Psoas muscle (tissue), 8 donors: Measurements from ENCODE around the gene DOCK8. TPM values are rescaled to one million over a fixed set of nuclear protein-coding genes. Genes with fewer than 3 reads are reported as not detected.
"Not testable (repeated sequence)": the region's sequence is repeated elsewhere in the genome, so short reads cannot be mapped to it uniquely, and the experiment has no call there.

ENCODE experiments used
- ATAC-seq, 4 donors: fragments of 200-7000 bp; cut with Tn5 transposase; one replicate each; pipeline ENCODE4 v1.9.1; 2020; ENCODE audit warnings: moderate library complexity in 3 of 4, mild to moderate bottlenecking in 2 of 4
- DNase-seq, 2 donors: peaks; one replicate each; pipeline ENCODE4 v3.0.0-alpha.2; 2020
- H3K27ac ChIP-seq: fragments of 200-600 bp; one replicate; pipeline ENCODE4 v1.8.0; 2022
- H3K27me3 ChIP-seq, 3 donors: fragments of 200-600 bp in 1 of 3; one replicate each; pipeline versions ENCODE4 v1.6.1 to v1.8.0; 2013 to 2022; ENCODE audit warnings: low read length in 2 of 3, mild to moderate bottlenecking in 2 of 3, moderate library complexity in 1 of 3; ENCODE audit not compliant: insufficient read depth in 3 of 3
- H3K36me3 ChIP-seq, 2 donors: fragments of 200-600 bp in 1 of 2; one replicate each; pipeline versions ENCODE4 v1.6.1 to v1.8.0; 2013 to 2022; ENCODE audit warnings: low read depth in 1 of 2, mild to moderate bottlenecking in 1 of 2, moderate library complexity in 1 of 2; ENCODE audit not compliant: insufficient read depth in 1 of 2
- H3K4me1 ChIP-seq: fragments of 200-600 bp; one replicate; pipeline ENCODE4 v1.8.0; 2022
- H3K4me3 ChIP-seq: fragments of 200-600 bp; one replicate; pipeline ENCODE4 v1.8.0; 2022; ENCODE audit warnings: mild to moderate bottlenecking
- H3K9me3 ChIP-seq: fragments of 200-600 bp; one replicate; pipeline ENCODE4 v1.8.0; 2022
- whole genome bisulfite sequencing, 3 donors: extraction: QIAGEN DNeasy Blood & Tissue Kit; methylation state at CpG; one replicate each; pipeline versions ENCODE4 v1.1.6 to v1.1.7; 2013; 5-methylcytosine and 5-hydroxymethylcytosine counted together
- intact Hi-C, 2 donors: fragments of 100-400 bp; cut with DNase I; formaldehyde crosslinking; loops; one replicate each; pipeline versions ENCODE4 v1.11.0 to v1.14.2; 2022
- long read RNA-seq, 2 donors: library from polyadenylated mRNA; unstranded; transcript quantifications; one replicate each; pipeline ENCODE4 v2.0.0, GENCODE V29; 2021
- polyA plus RNA-seq, 3 donors: library from polyadenylated mRNA; stranded (reverse); fragments of 200-250 nt; gene quantifications; one replicate each; pipeline ENCODE4 v1.2.3, GENCODE V29; 2013
- total RNA-seq, 4 donors: library from RNA; stranded (reverse); fragmentation: NEBNext Ultra II Directional in 2 of 4; extraction: Animal tissue kit (Norgen Biotek cat#: 25700) in 2 of 4; gene quantifications; one replicate each; pipeline versions ENCODE4 v1.2.1 to v1.2.4, GENCODE V29; 2021 to 2023
- TF ChIP-seq, protein P1 (sequence below): fragments of 200-600 bp; IDR thresholded peaks from one replicate; pipeline ENCODE4 v1.8.0; 2022; ENCODE audit warnings: antibody characterized with exemption
- donor health status: healthy with polysubstance abuse.
- donor health status: DM: no; HTN: no; CAD: no; lungs with moderate emphysema.
- donor health status: Bipolar disorder and iron deficiency.
- donor health status: healthy.
- donor health status: DM: yes; HTN: yes; CAD: no.
- donor health status: DM: no; HTN: no; CAD: no.
- donor health status: DM: no; HTN: no; CAD: no.
- donor health status: DM: yes; HTN: yes; CAD: no.

The DOCK8 gene
- total RNA-seq (1 to 10 TPM; 2.0 to 2.8 (median 2.5) TPM), polyA plus RNA-seq (under 1 TPM; 0.32 to 0.82 (median 0.56) TPM)
- long read RNA-seq, donor 1 = 0 reads
- long read RNA-seq, donor 2, partial matches to known transcripts = 1 of 1 reads
- long read RNA-seq, donor 2, other reads (novel, unspliced or antisense) = 0 of 1 reads

DNA sequence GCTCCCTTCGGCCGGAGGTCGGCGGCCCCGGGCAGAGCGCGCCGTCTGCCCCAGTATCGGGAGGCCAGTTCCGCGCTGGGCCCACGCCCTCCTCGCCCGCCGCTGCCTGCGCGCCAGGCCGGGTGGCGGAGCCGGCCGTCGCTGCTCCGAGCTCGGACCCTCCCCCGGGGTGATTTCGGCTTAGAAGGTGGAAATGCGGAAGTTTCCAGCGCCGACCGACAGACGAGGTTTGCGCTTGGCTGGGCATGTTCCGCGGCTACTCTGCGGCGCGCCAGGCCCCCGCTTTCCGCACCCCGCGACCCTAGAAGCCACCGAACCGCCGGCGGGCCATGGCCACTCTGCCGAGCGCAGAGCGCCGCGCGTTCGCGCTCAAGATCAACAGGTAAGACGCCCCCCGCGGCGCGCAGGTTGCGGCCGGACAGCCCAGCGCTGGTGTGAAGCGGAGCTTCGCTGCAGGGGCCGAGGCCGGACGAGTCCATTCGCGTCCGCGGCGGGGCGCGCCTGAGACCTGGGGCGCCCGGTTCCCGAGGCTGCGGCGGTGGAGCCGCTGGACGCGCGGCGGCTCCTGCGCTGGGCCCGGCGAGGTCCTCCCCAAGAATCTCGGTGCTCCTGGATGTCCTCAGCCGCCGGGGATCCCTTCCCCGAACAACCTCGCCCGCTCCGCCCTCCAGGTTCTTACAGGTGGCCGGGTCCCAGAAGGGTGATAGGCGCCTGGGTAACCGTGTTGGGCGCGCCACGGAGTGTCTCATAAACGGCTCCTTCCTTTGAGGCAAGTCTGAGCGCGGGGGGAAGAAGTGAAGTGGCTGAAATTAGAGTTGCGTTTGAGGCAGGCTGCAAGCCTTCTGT lies at the start of gene DOCK8:
Gene DOCK8 (plus strand): TSS at position 218 of the 846 bp plus-strand sequence. CDS start 112 bp downstream, at position 330.
- DNase-seq (peak; percentile 65 to 81), ATAC-seq (peak; percentile 72 to 96 (median 86))
- intact Hi-C loops = no loop called here
- no peaks in the 10 kb centered on the region for H3K4me1 ChIP-seq
- peak within 1 kb of the TSS; percentile 72 for H3K4me3 ChIP-seq
- no peaks in the 10 kb centered on the region for H3K9me3 ChIP-seq
- peaks cover 0 to 29% (median 0%) of the 10 kb centered on the region in 3 donors for H3K27me3 ChIP-seq
- TF ChIP-seq, protein P1, sequence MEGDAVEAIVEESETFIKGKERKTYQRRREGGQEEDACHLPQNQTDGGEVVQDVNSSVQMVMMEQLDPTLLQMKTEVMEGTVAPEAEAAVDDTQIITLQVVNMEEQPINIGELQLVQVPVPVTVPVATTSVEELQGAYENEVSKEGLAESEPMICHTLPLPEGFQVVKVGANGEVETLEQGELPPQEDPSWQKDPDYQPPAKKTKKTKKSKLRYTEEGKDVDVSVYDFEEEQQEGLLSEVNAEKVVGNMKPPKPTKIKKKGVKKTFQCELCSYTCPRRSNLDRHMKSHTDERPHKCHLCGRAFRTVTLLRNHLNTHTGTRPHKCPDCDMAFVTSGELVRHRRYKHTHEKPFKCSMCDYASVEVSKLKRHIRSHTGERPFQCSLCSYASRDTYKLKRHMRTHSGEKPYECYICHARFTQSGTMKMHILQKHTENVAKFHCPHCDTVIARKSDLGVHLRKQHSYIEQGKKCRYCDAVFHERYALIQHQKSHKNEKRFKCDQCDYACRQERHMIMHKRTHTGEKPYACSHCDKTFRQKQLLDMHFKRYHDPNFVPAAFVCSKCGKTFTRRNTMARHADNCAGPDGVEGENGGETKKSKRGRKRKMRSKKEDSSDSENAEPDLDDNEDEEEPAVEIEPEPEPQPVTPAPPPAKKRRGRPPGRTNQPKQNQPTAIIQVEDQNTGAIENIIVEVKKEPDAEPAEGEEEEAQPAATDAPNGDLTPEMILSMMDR = peak; percentile 25
- no peaks in the 10 kb centered on the region for H3K36me3 ChIP-seq
- 1% methylated on average over 82 to 103 of the region's 103 CpGs for WGBS, 3 donors
- peak within 1 kb of the TSS; percentile 50 for H3K27ac ChIP-seq

DNA sequence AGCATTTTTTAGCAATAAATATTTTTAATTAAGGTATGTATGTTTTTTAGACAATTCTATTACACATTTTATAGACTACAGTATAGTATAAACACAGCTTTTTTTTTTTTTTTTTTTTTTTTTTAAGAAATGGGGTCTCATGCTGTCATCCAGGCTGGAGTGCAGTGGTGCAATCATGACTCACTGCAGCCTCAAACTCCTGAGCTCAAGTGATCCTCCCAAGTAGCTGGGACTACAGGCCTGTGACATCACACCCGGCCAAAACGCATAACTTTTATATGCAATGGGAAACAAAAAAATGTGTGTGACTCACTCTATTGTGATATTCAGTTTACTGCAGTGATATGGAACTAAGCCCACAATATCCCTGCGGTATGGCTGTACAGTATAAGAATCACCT lies 44.9 kb upstream of the DOCK8 start:
- intact Hi-C loops, H3K9me3 ChIP-seq, ATAC-seq, DNase-seq, H3K27me3 ChIP-seq, H3K4me1 ChIP-seq, H3K4me3 ChIP-seq, H3K27ac ChIP-seq: not testable (repeated sequence)
- WGBS, 3 donors = no CpG with 5 or more reads among the region's 3 CpGs
- peaks cover 0 to 23% of the 10 kb centered on the region in 2 donors for H3K36me3 ChIP-seq

DNA sequence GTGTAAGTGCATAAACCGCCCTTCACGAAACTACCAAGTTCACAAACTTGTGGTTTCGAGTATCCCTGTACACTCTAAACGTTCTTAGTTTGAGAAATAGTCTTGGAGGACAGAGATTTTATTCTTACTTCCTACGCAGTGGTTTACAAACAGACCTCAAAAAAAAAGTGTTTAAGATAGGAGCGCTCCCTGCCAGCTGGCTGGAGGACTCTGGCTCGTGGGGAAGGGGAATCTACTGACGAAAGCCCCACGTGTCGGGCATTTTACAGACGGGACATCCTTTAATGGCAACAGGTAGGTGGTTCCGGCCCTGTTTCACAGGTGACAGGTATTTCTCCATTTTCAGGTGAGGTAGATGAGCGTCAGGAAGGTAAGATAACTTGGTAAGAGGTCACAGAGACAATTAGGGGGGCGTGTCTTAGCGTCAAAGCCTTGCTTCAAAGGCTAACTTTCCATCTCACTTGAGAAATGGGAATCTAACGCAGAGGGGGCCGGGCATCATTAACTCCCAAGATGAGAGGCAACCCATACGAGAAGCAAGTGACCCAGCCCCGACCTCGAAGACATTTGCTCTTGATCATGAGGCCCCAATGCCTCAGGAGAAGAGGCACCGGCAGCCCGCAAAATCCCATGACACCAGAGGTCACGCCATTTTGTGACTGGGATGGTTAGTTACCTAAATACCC lies 36.4 kb upstream of the DOCK8 start:
- peak in 1 of 2 donors; percentile 13 for DNase-seq
- 4 to 7% (median 5%) methylated on average over 9 to 15 of the region's 23 CpGs for WGBS, 3 donors
- H3K27me3 ChIP-seq, ATAC-seq, H3K9me3 ChIP-seq, H3K4me1 ChIP-seq, intact Hi-C loops: not testable (repeated sequence)
- Histone ChIP-seq H3K4me3 (peak overlapping the region; percentile 55), H3K27ac (peak overlapping the region; percentile 61), H3K36me3 (peaks cover 0 to 13% of the 10 kb centered on the region in 2 donors)

DNA sequence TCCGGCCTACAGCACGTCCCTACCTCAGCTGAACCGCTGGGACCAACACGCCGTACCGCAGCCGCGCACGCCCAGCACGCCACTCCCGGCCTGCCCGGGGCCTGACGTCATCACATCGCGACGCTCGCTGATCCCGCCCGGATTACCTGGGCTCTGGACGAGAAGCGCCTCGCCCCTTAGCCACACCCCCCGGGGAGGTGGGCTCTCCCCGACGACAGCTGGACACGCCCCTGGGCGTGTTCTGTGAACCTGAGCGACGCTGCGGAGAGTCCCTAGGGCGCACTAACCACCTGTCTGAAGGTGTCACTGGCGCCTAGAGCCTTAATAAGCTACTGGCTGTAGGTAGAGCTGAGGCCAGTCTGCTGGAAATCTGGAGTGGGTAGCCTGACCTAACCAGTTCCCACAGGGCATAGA lies 35.7 kb upstream of the DOCK8 start, which contains the start of gene ZNG1A:
Gene ZNG1A (minus strand): TSS at position 87 of the 414 bp plus-strand sequence. CDS start 87 bp downstream, outside the sequence.
- H3K9me3 ChIP-seq, H3K4me1 ChIP-seq, H3K36me3 ChIP-seq, H3K27me3 ChIP-seq, intact Hi-C loops, ATAC-seq: not testable (repeated sequence)
- 0 to 1% methylated on average over 5 to 13 of the region's 32 CpGs; no CpG with 5 or more reads in 1 of the 3 donors for WGBS, 3 donors
- peak; percentile 67 to 81 for DNase-seq
- Histone ChIP-seq H3K27ac (peak within 1 kb of the TSS; percentile 61), H3K4me3 (peak within 1 kb of the TSS; percentile 55)

DNA sequence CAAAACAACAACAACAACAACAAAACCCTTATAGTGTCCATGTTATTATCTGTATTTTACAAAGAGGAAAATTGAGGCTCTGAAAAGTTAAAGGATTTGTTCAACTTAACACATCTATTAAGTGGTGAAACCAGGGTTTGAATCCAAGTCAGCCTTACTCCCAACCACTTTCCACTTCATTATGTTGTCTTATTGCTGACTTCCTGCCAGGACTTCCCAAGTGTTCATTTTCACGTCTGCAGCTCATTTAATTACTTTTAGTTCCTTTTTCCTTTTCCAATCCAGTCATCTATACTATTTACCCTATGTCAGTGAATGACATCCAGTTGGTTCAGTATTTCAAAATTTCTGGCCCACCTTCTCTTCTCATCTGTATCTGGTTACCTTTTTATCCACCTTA lies 15.1 kb upstream of the DOCK8 start:
- H3K9me3 ChIP-seq, ATAC-seq, intact Hi-C loops, H3K27ac ChIP-seq, H3K36me3 ChIP-seq, H3K4me3 ChIP-seq, H3K27me3 ChIP-seq, DNase-seq, H3K4me1 ChIP-seq: not testable (repeated sequence)
- 25 to 52% methylated on average over 1 of the region's 1 CpG; no CpG with 5 or more reads in 1 of the 3 donors for WGBS, 3 donors

DNA sequence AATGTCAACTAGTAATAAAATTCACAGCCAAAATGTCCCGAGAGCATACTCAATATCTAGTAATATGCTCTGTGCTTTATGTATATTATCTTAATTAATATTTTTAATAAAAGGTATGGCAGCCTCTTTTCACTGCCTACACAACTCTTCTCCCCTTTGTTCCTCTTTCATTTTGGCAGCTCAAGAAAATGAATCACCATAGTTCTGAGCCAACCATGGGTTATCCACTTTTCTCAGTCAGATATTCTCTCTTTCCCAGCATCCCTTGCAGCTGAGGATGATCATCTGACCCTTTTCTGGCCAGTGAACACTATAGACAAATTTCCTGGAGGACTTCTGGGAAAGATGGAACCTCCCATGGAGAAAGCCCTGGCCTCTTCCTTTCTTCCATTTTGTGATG lies 8.2 kb upstream of the DOCK8 start:
- no peak overlapping the region for H3K27ac ChIP-seq
- H3K9me3 ChIP-seq = no peaks in the 10 kb centered on the region
- H3K27me3 ChIP-seq = no peaks in the 10 kb centered on the region
- no peaks in the 10 kb centered on the region for H3K36me3 ChIP-seq
- H3K4me3 ChIP-seq = no peak overlapping the region
- ATAC-seq (no peak), DNase-seq (no peak)
- WGBS, 3 donors = 74 to 82% (median 76%) methylated on average over 1 of the region's 1 CpG
- no peaks in the 10 kb centered on the region for H3K4me1 ChIP-seq
- TF ChIP-seq, protein P1 = no peak
- intact Hi-C loops = no loop called here
